ENCODE results near the gene FBXL13. TPM values are rescaled to one million over a fixed set of nuclear protein-coding genes. Genes with fewer than 3 reads are reported as not detected.
A peak's percentile ranks its signal among the peaks of the same experiment; 100 is the strongest.

Gene FBXL13
- total and polyA plus RNA-seq, 2 donors from 2014 or later = 1.5 to 4.8 TPM

DNA sequence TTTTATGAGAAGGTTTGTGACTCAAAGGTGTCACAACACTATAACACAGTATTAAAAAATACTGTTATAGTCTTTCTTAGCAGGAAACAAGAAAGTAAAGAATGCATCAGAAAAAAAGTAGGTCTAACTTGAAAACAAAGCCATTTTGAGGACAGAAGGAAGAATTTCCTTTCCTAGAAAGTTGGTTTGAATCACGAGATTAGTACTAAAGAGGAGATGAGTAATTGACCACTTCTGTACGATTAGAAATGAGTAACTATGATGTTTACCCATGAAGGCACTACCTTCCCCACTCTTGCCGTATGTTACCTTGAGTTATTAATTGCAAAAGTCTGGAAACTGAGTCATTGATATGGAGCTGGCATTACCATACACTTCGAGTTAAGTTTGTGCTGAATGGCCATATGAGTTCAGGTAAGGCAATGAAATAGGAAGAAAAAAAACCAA lies 260.5 kb downstream of the FBXL13 start:
- Histone ChIP-seq H3K4me1 (ENCODE audit: control insufficient read depth in 2 of 3, insufficient read depth in 2 of 3, low read depth in 1 of 3, low read length in 3 of 3) (peaks cover 0 to 3% (median 0%) of the 10 kb centered on the region in 3 donors), H3K4me3 (ENCODE audit: low read length in 3 of 3) (no peak overlapping the region), H3K9me3 (ENCODE audit: control insufficient read depth in 2 of 3, insufficient read depth in 1 of 3, low read length in 3 of 3) (no peaks in the 10 kb centered on the region), H3K9ac (ENCODE audit: low read length in 3 of 3) (no peak overlapping the region), H3K27ac (ENCODE audit: low read depth in 2 of 2, low read length in 2 of 2) (no peak overlapping the region), H3K27me3 (ENCODE audit: control insufficient read depth, insufficient read depth, low read length) (no peaks in the 10 kb centered on the region), H3K36me3 (ENCODE audit: control insufficient read depth in 2 of 3, insufficient read depth in 3 of 3, low read length in 3 of 3) (no peaks in the 10 kb centered on the region)
- FAIRE-seq (no peak), DNase-seq (no peak)
- intact Hi-C loops (cut with DNase I) = no loop called here
- TF ChIP-seq, protein P1, sequence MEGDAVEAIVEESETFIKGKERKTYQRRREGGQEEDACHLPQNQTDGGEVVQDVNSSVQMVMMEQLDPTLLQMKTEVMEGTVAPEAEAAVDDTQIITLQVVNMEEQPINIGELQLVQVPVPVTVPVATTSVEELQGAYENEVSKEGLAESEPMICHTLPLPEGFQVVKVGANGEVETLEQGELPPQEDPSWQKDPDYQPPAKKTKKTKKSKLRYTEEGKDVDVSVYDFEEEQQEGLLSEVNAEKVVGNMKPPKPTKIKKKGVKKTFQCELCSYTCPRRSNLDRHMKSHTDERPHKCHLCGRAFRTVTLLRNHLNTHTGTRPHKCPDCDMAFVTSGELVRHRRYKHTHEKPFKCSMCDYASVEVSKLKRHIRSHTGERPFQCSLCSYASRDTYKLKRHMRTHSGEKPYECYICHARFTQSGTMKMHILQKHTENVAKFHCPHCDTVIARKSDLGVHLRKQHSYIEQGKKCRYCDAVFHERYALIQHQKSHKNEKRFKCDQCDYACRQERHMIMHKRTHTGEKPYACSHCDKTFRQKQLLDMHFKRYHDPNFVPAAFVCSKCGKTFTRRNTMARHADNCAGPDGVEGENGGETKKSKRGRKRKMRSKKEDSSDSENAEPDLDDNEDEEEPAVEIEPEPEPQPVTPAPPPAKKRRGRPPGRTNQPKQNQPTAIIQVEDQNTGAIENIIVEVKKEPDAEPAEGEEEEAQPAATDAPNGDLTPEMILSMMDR (IDR thresholded peaks at IDR 0.05; ENCODE audit: borderline replicate concordance, extremely low read depth, insufficient read depth) = no peak

DNA sequence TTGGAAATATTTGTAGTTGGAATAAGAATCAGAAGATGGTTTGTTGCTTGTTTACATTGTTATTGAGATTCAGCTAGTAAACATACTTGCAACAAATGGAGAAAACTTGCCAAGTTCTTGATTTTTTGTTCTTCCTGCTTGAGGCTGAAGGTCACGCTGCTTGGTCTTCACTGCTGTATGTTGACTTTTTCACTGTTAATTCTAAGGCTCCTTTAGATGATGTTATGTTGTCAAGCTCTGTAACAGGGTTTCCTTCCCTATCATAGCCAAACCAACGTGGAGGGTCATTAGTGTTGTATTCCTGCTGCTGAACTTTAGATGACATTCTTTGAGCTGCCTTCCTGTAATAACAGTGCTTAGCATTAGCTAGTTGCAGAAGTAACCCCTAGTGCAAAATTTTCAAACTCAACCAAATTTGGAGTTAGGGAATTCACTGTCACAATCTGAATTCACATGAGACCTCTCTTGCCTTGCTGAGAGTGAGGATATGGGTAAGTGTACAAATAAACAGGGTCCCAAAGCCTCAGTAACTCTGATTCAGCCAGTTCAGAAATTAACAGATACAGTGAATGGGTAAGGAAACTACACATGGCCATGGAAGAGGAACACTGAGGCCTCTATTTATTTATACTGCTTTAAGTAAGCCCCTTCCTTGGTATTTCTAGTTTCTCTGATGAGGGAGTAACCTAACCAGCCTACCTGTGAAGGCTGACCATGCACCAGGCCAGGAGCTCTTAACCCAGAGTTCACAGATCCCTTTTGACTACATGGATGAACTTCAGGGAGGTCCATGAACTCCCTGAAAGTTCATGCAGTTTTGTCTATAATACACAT lies 261.2 kb downstream of the FBXL13 start:
- H3K9me3 ChIP-seq (ENCODE audit: control insufficient read depth in 2 of 3, insufficient read depth in 1 of 3, low read length in 3 of 3) = no peaks in the 10 kb centered on the region
- TF ChIP-seq, protein P1 (IDR thresholded peaks at IDR 0.05; ENCODE audit: borderline replicate concordance, extremely low read depth, insufficient read depth) = no peak
- no peak overlapping the region for H3K27ac ChIP-seq (ENCODE audit: low read depth in 2 of 2, low read length in 2 of 2)
- DNase-seq (peak in 2 of 5 donors; percentile 12 to 54), FAIRE-seq (no peak)
- no peaks in the 10 kb centered on the region for H3K36me3 ChIP-seq (ENCODE audit: control insufficient read depth in 2 of 3, insufficient read depth in 3 of 3, low read length in 3 of 3)
- H3K27me3 ChIP-seq (ENCODE audit: control insufficient read depth, insufficient read depth, low read length) = no peaks in the 10 kb centered on the region
- H3K9ac ChIP-seq (ENCODE audit: low read length in 3 of 3) = no peak overlapping the region
- intact Hi-C loops (cut with DNase I) = no loop called here
- H3K4me1 ChIP-seq (ENCODE audit: control insufficient read depth in 2 of 3, insufficient read depth in 2 of 3, low read depth in 1 of 3, low read length in 3 of 3) = peaks cover 0 to 3% (median 0%) of the 10 kb centered on the region in 3 donors
- H3K4me3 ChIP-seq (ENCODE audit: low read length in 3 of 3) = no peak overlapping the region

DNA sequence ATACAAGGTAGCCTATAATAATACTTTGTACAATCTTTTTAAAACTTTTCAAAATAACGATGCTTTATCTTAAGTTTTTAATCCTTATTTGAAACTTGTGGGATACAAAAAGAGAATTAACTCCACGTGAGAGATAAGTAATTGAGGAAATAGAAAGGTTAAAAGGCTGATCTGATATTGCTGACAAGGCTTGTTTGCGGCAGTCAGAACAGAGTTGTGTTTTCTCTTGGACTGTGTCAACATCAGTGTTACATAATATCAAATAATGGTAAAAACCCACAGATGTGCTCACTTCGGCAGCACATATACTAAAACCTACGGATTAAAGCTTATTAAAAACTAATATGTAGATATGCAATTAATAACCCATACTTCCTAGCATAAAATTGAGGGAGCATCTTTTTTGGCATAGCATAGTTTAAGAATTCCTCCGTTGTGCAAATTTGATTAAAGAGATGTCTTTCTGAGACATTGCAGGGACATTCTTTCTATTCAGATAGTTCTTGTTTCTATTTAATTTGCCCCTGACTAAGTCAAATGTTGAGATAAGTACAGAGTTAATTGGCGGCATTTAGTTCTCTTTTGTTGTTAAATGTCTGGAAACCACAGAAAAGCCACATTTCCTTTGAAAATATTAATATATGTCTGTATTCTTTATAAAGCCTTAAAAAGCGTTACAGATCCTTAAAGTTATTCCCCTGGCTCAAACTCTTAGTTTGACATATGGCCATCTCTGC lies 262.5 kb downstream of the FBXL13 start:
- TF ChIP-seq, protein P1 (IDR thresholded peaks at IDR 0.05; ENCODE audit: borderline replicate concordance, extremely low read depth, insufficient read depth) = no peak
- H3K4me3 ChIP-seq (ENCODE audit: low read length in 3 of 3) = no peak overlapping the region
- no peaks in the 10 kb centered on the region for H3K9me3 ChIP-seq (ENCODE audit: control insufficient read depth in 2 of 3, insufficient read depth in 1 of 3, low read length in 3 of 3)
- H3K9ac ChIP-seq (ENCODE audit: low read length in 3 of 3) = no peak overlapping the region
- FAIRE-seq = no peak
- no peak for DNase-seq
- no peak overlapping the region for H3K27ac ChIP-seq (ENCODE audit: low read depth in 2 of 2, low read length in 2 of 2)
- peaks cover 0 to 3% (median 0%) of the 10 kb centered on the region in 3 donors for H3K4me1 ChIP-seq (ENCODE audit: control insufficient read depth in 2 of 3, insufficient read depth in 2 of 3, low read depth in 1 of 3, low read length in 3 of 3)
- intact Hi-C loops (cut with DNase I) = no loop called here
- H3K36me3 ChIP-seq (ENCODE audit: control insufficient read depth in 2 of 3, insufficient read depth in 3 of 3, low read length in 3 of 3) = no peaks in the 10 kb centered on the region
- no peaks in the 10 kb centered on the region for H3K27me3 ChIP-seq (ENCODE audit: control insufficient read depth, insufficient read depth, low read length)

All from kidney (tissue), 14 donors.